ENCODE data around the gene MATCAP1.

Gene MATCAP1

DNA sequence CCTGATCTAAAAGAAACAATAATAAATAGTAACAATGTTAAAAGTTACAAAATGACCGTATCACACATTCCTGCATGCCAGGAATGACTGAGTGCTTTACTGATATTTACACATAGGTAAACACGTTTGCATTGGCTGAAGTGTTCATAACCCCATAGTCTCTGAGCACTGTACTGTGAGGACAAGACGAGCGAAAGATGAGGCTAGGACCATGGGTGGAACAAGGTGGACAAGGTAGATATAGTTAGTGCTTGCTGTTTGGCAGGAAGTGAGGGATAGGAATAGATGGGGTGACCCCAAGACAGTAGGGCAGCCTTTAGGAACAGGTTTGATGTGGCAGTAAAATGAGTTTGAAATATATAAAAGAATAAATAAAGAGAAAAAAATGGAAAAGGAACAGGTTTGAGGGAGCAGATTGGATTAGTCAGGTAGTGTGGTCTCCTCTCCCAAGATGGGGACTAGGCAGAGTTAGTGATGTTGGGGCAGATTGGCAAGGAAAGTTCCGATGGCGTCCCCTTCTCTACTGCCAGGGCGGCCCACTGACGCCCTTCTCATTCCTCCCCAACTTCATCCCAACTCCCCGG, 7.7 kb upstream of the MATCAP1 start:
- DNase-seq (ENCODE audit: low read depth in 2 of 2), result no peak

DNA sequence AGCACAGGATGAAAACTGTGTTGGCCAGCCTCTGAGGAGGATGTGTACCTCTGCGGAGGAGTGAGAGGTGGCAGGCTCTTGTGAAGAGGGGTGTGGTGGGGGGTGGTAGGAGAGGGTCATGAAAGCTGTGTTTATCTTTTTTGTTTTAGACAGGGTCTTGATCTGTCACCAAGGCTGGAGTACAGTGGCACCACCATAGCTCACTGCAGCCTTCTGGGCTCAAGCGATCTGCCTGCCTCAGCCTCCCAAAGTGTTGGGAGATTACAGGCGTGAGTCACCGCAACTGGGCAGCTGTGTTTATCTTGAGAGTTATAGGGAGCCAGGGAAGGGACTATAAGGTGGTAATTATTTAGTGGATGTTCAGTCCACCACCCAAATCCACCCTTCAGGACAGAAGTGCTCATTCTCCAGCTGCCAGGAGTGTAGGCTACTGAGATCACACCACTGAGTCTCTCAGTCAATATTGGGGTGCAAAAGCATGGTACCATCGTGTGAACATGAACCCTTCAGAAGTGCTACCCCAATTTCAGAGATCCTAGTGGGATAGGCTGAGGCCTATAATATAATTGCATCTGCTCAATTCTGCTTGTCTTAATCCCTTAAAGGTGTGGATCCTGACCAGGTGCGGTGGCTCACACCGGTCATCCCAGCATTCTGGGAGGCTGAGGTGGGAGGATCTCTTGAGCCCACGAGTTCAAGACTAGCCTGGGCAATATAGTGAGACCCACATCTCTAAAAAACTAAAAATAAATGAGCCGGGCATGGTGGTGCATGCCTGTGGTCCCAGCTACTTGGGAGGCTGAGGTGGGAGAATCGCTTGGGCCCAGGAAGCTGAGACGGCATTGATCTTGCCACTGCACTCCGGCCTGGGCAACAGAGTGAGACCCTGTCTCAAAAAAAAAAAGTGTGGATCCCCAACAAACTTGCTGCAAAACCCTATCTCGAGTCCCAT, 7.0 kb upstream of the MATCAP1 start:
- no peak for DNase-seq (ENCODE audit: low read depth in 2 of 2)

DNA sequence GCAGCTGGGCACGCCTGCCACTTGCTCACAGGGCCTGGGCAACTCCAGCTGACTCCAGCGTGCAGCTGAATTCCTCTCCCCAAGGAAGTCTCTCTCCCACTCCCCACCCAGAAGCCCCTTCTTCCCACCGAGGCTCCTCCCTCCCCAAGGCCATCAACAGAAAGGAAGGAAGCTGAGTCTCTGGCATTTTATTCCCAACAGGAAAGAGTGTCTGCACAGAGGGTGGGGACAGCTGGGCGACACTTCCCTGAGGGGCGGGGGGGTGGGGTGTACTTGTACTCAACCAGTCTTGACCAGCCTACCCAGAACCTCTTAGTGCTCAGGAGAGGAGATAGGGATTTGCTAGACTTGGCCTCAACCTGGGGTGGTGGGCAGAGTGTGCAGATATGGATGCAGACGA, 6.3 kb upstream of the MATCAP1 start, which contains the start of gene EXOC3L1:
EXOC3L1 (minus strand) TSS at position 96 of the 400 bp plus-strand sequence. CDS start 460 bp downstream, outside the sequence.
- DNase-seq (ENCODE audit: low read depth in 2 of 2), result no peak

DNA sequence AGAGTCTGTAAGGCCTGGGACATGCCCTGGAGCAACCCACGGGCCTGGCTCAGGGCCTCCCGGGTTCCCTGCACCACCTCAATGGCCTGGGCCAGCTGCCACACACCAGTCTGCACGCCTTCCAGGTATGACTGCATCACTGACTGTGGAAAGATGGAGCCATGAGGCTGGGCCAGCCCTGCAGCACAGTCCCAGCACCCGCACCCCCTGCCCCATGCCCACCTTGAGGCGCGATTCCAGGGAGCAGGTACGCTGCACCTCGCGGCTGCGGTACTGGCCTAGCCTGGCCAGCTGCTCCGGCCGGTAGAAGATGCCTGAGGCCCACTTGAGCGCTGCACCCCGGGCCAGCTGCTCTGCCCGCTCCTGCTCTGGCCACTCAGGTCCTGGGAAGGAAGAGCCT, 5.0 kb upstream of the MATCAP1 start:
- no peak for DNase-seq (ENCODE audit: low read depth in 2 of 2)

DNA sequence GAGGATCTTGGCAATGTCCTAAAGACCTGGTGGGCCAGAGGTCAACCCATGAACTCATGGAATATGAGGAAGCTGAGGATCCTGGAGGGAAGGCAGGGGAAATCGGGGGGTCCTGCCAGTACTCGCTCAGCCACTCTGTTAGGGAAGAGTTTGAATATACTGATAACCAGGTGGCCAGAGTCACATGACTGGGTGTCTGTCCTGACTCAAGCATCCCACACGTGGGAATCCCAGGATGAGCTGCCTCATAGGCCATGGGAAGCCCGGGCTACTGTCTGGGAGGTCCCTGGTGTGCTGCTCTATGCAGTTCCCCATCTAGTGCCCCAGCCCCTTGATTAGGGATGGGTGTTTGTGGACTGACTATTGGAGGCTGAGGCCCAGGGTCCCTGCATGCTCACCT, 4.6 kb upstream of the MATCAP1 start:
- DNase-seq (ENCODE audit: low read depth in 2 of 2), result no peak

DNA sequence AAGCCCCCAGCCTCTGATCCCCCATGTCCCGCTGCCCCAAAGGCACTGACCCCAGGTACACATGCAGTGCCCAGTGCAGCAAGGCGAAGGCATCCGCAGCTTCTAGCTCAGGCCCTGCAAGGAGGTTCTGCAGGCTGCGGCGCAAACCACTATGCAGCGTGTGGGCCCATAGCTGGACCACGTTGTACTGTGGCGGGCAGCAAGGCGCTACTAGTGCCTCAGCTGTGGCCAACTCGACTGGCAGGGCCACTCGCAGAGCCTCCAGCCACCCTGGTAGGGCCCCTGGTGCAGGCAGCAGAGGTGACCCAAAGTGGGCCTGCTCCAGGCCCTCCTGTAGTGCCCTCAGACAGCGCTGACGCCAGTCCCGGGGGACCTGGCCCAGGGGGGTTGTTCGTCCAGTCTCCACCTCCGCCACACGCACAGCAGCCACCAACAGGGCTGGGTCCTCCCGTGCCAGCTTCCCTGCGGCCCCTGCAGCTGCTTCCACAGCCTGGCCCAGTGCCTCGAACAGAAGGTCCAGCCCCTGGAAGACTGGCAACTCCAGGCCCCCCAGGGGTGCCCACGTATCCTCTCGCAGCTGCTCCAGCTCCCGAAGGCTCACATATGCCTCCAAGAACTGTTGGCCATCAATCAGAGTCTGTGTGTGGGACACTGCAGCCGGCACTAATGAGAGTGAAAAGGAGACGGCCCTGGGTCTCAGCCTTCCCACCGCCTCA, 3.6 kb upstream of the MATCAP1 start:
- no peak for DNase-seq (ENCODE audit: low read depth in 2 of 2)

DNA sequence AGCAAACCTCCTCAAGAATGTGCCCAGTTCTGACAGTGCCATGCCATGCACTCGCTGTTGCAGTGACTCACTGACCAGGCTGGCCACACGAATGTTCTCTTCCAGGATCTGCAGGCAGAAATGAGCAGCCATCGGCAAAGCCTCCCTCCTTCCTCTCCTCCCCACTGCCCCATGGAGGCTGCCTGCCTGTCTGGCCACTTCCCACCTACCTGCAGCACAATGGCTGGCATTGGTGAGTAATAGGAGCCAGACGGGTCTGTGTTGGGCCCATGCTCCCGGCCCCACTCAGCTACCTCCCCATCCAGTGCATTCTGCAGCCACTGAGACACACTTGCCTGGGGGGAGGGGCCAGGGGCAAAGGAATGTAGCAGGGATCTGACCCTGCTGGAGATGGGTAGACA, 2.8 kb upstream of the MATCAP1 start:
- DNase-seq (ENCODE audit: low read depth in 2 of 2), result no peak

DNA sequence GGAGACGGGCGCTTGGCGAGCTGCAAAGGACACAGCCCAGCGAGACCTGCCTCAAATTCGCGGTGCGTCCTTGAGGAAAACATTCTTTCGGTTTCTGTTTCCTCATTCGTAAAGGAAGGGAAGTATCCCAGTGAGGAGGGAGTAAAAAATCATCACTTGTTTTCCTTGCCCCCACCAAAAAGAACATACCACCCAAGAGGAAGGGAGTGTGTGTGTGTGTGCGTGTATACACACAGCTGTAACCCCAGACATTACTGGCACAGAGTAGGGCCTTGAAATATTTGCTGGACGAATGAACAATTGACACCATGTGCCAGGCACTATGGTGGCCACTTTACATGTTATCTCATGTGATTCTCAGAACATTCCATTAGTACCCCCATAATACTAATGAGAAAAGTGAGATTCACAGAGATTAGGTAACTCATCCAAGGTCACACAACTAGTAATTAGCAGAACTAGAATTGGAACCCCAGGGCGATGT, 1.9 kb upstream of the MATCAP1 start:
- no peak for DNase-seq (ENCODE audit: low read depth in 2 of 2)

DNA sequence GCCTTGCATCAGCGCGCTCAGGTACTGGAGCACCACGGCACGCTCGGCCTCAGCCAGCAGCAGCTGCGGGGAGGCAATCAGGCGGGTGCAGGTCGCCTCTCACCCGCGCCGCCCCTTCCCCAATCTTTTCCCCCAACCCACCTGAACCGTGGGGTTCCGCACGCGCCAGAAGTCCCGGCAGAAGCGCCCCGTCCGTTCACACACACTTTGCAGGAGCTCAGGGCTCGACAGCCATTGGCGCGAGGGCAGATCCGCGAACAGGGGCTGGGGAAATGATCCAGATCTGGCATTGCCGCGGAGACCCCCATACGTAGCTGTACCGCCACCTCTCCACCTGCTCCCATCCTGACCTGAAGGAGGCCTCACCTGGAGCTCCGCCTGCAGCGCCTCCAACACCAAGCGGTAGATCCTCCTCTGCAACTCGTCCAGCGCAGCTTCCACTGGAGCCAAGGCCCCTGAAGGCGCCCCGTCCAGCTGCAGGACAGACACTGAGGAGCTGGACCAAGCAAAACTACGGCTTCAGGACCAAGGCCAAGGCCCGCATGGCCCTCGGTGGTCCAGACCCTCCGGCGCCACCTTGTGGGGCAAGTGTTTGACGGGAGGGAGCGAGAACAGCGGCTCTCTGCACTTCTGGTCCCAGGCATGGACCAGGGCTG, 1.4 kb upstream of the MATCAP1 start:
- DNase-seq (ENCODE audit: low read depth in 2 of 2), result peak; percentile 70 to 80

DNA sequence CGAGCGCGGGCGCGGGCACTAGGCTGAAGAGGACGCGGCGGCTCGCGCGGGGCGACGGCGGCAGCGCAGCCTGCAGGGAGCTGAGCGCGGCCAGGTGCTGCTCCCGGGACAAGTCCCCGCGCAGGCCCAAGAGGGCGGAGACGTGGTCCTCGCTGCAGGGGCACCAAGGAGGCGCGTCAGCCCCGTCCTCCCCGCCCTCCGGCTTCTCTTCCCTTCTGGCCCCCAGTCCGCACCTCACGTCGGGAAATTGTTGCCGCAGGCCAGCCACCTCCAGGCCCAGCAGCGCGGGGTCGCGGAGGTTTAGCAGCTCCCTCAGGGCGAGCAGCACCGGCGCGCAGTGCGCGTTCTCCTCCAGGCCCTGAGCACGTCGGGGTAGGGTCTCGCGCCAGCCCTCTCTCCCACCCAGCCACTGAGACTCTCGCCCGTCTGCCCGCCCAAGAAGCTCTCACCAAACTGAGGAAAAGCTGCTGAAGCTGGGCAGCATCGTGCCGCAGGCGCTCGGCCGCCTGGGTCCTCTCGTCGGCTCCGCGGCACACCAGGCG, 761 bp upstream of the MATCAP1 start:
- DNase-seq (ENCODE audit: low read depth in 2 of 2), result no peak

DNA sequence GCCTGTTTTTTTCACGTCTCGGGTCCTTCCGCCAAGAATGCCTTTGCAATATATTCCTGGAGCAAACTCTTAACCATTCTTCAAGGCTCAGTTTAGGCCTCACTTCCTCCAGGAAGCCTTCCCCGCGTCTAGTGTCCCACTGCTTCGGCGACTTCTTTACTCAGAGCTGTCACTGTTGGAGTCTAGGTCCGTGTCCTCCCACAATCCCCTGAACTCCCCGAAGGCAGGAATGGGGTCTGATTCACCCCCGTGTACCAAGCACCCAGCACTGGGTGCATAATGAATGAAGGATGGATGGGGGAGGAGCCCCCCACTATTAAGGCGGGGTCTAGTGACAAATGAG, 508 bp downstream of the MATCAP1 start:
- no peak for DNase-seq (ENCODE audit: low read depth in 2 of 2)

DNA sequence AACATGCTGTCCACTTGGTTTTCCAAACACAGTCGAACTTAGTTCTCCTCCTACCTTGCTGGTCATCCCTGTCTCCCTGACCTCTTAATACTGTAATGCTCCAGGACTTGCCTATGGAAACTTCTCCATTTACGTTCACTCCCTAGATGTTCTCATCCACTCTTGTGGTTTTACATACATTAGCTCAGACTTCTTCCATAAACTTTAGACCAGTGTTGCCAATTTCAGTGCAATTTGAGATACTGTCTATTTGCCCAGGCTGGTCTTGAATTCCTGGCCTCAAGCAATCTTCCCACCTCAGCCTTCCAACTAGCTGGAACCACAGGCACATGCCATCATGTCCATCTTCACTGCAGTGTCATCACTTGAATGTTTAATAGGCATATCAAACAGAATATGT, 1.5 kb downstream of the MATCAP1 start:
- no peak for DNase-seq (ENCODE audit: low read depth in 2 of 2)

DNA sequence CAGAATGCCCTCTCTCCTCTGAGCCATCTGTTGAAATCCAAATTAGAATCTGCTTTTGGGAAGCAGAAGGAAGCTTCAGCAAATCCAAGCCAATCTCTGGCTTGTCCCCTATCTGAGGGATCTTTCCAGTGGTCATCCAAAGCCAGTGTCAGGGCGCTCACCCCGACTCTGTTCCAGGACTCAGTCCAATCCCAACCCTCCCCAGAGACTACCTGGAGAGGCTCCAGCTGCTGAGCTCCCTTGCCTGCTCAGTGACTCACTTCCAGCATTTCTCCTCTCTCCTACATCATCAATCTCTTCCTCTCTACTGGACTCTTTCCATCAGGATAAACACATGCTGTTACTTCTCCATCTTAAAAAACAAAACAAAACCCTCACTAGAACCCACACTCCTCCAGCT, 2.4 kb downstream of the MATCAP1 start:
- DNase-seq (ENCODE audit: low read depth in 2 of 2), result no peak

DNA sequence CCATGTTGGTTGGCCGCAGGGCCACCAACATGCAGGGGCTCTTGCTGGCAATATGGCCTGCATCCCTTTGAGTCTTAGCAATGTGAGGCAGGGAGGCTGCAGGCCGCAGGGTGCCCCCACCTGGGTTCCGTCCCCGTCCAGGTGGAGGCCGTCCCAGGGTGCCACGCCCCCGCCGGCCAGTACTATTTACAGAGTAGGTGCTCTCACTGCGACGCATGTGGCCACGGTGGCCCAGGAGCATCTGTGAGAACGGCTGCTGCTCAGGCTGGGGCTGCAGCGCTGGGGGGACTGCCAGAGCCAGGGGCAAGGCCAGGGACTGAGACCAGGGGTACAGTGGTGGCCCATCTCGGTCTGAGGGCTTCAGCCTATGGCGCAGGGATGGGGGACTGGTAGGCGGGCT, 3.6 kb downstream of the MATCAP1 start:
- DNase-seq (ENCODE audit: low read depth in 2 of 2), result no peak

DNA sequence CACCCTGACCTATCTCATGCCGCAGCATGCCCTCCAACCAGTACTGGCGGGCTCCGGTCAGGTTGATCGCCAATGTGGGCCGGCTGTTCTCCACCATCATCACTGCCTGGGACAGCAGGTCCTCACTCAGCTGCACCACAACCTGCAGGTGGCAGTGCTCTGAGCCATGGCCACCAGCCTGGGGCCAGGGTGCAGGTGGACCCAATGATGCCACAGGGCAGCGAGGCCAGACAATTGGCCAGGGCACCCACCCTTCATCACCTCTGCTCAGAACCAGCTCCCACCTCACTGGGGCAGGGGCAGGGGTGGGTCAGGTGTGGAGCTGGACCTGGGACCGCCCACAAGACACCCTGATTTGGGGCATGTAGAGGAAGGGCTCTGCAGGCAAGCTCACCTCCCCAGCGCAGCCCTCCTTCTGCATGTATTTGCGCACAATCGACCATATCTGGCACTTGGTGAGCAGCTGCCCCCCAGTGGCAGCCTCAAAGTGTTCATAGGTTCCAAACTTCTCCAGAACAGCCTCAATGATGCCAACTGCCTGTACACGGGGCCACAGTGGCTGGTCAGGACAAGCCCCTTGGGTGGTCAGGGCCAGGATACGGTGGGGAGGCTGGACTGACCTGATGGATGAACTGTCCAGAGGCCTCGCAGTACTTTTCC, 4.2 kb downstream of the MATCAP1 start:
- DNase-seq (ENCODE audit: low read depth in 2 of 2), result no peak

DNA sequence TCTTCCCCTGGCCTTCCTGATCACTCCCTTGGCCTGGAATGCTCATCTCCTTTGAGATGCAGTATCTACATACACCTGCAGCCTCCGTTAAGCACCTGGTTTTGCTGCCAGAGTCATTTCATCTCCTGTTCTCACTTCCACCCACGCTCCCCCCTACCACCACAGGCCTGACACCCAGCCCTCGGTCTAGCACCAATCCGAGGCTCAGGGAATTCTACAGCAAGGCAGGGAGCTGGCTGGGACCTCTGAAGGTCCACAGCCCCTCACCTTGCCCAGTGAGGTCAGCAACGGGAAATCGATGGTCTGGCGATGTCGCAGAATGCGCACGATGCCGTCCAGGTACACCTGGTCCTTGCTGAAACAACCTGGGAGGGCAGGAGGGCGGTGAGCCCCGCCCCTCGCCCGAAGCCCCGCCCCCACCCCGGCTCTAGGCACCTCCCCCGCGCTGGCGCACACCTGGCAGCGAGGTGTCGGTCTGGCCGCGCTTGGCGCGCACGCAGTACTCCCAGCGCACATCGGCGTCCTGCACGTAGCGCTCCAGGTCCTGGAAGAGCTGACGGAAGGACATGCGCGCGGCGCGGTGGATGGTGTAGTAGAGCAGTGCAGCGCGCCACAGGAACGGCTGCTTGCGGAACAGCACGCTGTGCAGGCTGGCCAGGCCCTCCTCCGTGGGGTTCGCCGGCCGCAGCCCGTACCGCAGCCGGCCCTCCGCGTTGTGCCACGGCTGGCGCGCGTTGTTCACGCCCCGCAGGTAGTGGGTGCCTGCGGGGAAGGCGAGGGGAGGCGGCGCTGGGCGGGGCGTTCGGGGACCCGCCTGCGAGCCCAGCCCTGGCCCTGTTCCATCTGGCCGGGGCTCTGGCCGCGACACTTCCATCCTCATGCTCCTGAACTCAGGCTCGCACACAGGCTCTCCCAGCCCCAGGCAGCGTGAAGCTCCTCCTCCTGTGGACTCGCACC, 5.7 kb downstream of the MATCAP1 start:
- DNase-seq (ENCODE audit: low read depth in 2 of 2), result no peak

DNA sequence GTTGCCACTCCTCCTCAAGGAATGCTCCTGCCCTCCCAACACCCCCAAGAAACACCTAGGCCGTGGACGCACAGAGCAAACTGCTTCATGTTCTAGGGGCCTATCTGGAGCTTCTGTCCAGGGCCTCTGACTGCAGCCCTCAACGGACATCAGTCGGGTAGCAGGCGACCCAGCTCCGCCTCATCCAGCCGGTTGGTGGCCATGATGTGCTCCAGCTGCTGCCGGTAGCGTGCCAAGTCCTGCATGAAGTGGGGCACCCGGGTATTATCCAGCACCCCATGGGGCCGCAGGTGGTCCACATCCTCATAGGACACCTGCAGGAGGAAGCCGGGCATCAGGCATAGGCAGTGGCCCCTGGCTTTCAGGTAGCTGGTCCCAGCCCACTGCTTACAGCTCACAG, 7.1 kb downstream of the MATCAP1 start:
- DNase-seq (ENCODE audit: low read depth in 2 of 2), result no peak

DNA sequence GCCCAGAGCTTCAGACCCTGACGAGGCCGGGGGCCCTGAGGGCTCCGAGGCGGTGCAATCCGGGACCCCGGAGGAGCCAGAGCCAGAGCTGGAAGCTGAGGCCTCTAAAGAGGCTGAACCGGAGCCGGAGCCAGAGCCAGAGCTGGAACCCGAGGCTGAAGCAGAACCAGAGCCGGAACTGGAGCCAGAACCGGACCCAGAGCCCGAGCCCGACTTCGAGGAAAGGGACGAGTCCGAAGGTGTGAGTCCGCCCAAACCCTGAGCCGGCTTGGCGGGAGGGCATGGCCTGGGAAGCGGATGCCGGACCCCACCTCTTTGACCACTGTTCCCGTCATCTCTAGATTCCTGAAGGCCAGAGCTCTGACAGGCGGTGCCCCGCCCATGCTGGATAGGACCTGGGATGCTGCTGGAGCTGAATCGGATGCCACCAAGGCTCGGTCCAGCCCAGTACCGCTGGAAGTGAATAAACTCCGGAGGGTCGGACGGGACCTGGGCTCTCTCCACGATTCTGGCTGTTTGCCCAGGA, 9.0 kb downstream of the MATCAP1 start:
- DNase-seq (ENCODE audit: low read depth in 2 of 2), result no peak

DNA sequence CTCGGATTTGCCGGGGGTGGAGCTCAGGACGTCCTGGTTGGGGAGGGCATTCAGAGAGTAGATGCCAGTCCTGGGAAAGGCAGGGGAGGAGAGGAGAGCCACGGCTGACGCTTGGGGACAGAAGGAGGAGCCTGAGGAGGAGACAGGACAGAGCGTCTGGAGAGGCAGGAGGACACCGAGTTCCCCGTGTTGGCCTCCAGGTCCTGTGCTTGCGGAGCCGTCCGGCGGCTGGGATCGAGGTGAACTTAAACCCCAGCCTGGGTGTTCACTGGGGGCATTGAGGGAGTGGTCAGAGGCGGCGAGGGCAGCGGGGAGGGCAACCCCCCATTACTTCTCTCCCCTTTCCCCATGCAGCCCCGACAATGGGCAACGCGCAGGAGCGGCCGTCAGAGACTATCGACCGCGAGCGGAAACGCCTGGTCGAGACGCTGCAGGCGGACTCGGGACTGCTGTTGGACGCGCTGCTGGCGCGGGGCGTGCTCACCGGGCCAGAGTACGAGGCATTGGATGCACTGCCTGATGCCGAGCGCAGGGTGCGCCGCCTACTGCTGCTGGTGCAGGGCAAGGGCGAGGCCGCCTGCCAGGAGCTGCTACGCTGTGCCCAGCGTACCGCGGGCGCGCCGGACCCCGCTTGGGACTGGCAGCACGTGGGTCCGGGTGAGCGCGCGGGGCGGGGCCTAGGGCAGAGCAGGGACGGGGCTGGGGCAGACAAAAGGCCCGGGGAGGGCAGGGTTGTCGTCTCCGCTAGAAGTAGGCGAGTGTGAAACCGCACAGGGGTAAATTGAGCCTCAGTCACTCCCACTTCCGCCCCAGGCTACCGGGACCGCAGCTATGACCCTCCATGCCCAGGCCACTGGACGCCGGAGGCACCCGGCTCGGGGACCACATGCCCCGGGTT, 9.7 kb downstream of the MATCAP1 start:
- peak in 1 of 2 donors; percentile 48 for DNase-seq (ENCODE audit: low read depth in 2 of 2)
